ENCODE measurements around the gene LURAP1L. TPM values are rescaled to one million over a fixed set of nuclear protein-coding genes. Genes with fewer than 3 reads are reported as not detected.

LURAP1L gene
- total RNA-seq, 1 donor from 2014 or later, result 30.8 TPM

- DNase-seq (ENCODE audit: low spot score), result no peak
These were observed 37.9 kb downstream of the LURAP1L start for GRCh38 chr9:12812710-12813109.

- no peak for DNase-seq (ENCODE audit: low spot score)
These were observed 38.7 kb downstream of the LURAP1L start for GRCh38 chr9:12813533-12813932.

- DNase-seq (ENCODE audit: low spot score), result peak; percentile 95
These were observed 39.4 kb downstream of the LURAP1L start for GRCh38 chr9:12813960-12814876.

GRCh38 chr9:12814877-12815237 lies 40.0 kb downstream of the LURAP1L start:
- DNase-seq (ENCODE audit: low spot score), result no peak

- no peak for DNase-seq (ENCODE audit: low spot score)
These were observed 41.1 kb downstream of the LURAP1L start for GRCh38 chr9:12815888-12816287.

GRCh38 chr9:12816656-12817101 lies 41.9 kb downstream of the LURAP1L start:
- DNase-seq (ENCODE audit: low spot score), result no peak

- no peak for DNase-seq (ENCODE audit: low spot score)
These were observed 42.9 kb downstream of the LURAP1L start for GRCh38 chr9:12817702-12818101.

GRCh38 chr9:12818431-12819000 lies 43.7 kb downstream of the LURAP1L start:
- DNase-seq (ENCODE audit: low spot score), result peak; percentile 57

GRCh38 chr9:12819436-12820185 lies 44.8 kb downstream of the LURAP1L start:
- DNase-seq (ENCODE audit: low spot score), result no peak

- DNase-seq (ENCODE audit: low spot score), result no peak
These were observed 47.3 kb downstream of the LURAP1L start for GRCh38 chr9:12822111-12822510.

GRCh38 chr9:12826924-12827565 lies 52.2 kb downstream of the LURAP1L start:
- peak; percentile 84 for DNase-seq (ENCODE audit: low spot score)

- DNase-seq (ENCODE audit: low spot score), result no peak
These were observed 58.9 kb downstream of the LURAP1L start for GRCh38 chr9:12833701-12834100.

GRCh38 chr9:12838546-12838945 lies 63.7 kb downstream of the LURAP1L start:
- peak; percentile 20 for DNase-seq (ENCODE audit: low spot score)

GRCh38 chr9:12843735-12844134 lies 68.9 kb downstream of the LURAP1L start:
- no peak for DNase-seq (ENCODE audit: low spot score)

- no peak for DNase-seq (ENCODE audit: low spot score)
These were observed 71.2 kb downstream of the LURAP1L start for GRCh38 chr9:12846035-12846434.

- no peak for DNase-seq (ENCODE audit: low spot score)
These were observed 72.7 kb downstream of the LURAP1L start for GRCh38 chr9:12847561-12847960.

GRCh38 chr9:12849486-12850003 lies 74.7 kb downstream of the LURAP1L start:
- no peak for DNase-seq (ENCODE audit: low spot score)

- no peak for DNase-seq (ENCODE audit: low spot score)
These were observed 76.7 kb downstream of the LURAP1L start for GRCh38 chr9:12851341-12852090.

- no peak for DNase-seq (ENCODE audit: low spot score)
These were observed 78.2 kb downstream of the LURAP1L start for GRCh38 chr9:12853051-12853450.

GRCh38 chr9:12854221-12854620 lies 79.4 kb downstream of the LURAP1L start:
- DNase-seq (ENCODE audit: low spot score), result no peak

GRCh38 chr9:12855066-12855465 lies 80.2 kb downstream of the LURAP1L start:
- DNase-seq (ENCODE audit: low spot score), result no peak
